Measurements from ENCODE around the gene C11orf98. TPM values are rescaled to one million over a fixed set of nuclear protein-coding genes. Genes with fewer than 3 reads are reported as not detected.

The C11orf98 gene
- 118 and 130 TPM in 2 replicates for total RNA-seq

GRCh38 chr11:62665075-62665598 lies at the start of gene C11orf98, which contains the start of gene CSKMT:
Gene C11orf98 (minus strand): TSS chr11:62665210. CDS start chr11:62665169, 41 bp downstream.
Gene CSKMT (plus strand): TSS chr11:62665312. CDS start chr11:62665880, 568 bp downstream.
- intact Hi-C loops (cut with micrococcal nuclease) = loop anchor here (2.0 kb wide), 3 partner anchors 18 to 74 kb away; partner anchors contain the start of genes EML3, GANAB, ROM1 and TUT1
- peaks cover 29% of the 10 kb centered on the region for H3K4me1 Mint-ChIP-seq (ENCODE audit: low read depth)
- H3K27ac Mint-ChIP-seq = peak within 1 kb of the TSS; percentile 78
- DNase-seq (ENCODE audit: low spot score) = peak; percentile 95
- no peaks in the 10 kb centered on the region for H3K27me3 Mint-ChIP-seq (ENCODE audit: low read depth)
- H3K36me3 Mint-ChIP-seq (ENCODE audit: low read depth) = peaks cover 60% of the 10 kb centered on the region
- H3K4me3 Mint-ChIP-seq (ENCODE audit: low read depth) = peak within 1 kb of the TSS; percentile 97
- H3K9me3 Mint-ChIP-seq = no peaks in the 10 kb centered on the region

- Mint-ChIP-seq H3K4me1 (ENCODE audit: low read depth) (peaks cover 57% of the 10 kb centered on the region), H3K27me3 (ENCODE audit: low read depth) (no peaks in the 10 kb centered on the region), H3K4me3 (ENCODE audit: low read depth) (peak overlapping the region; percentile 24), H3K36me3 (ENCODE audit: low read depth) (peaks cover 78% of the 10 kb centered on the region), H3K9me3 (no peaks in the 10 kb centered on the region), H3K27ac (peak overlapping the region; percentile 87)
- intact Hi-C loops (cut with micrococcal nuclease) = loop anchor here (2.0 kb wide), 1 partner anchor 43 kb away; the partner anchor contains the start of gene UQCC3
- DNase-seq (ENCODE audit: low spot score) = no peak
Observed at GRCh38 chr11:62713343-62713742, 48.3 kb upstream of the C11orf98 start.

GRCh38 chr11:62712861-62713260 lies 47.9 kb upstream of the C11orf98 start:
- Mint-ChIP-seq H3K4me3 (ENCODE audit: low read depth) (peak overlapping the region; percentile 27), H3K27ac (peak overlapping the region; percentile 87), H3K36me3 (ENCODE audit: low read depth) (peaks cover 74% of the 10 kb centered on the region), H3K27me3 (ENCODE audit: low read depth) (no peaks in the 10 kb centered on the region), H3K9me3 (no peaks in the 10 kb centered on the region), H3K4me1 (ENCODE audit: low read depth) (peaks cover 58% of the 10 kb centered on the region)
- no peak for DNase-seq (ENCODE audit: low spot score)
- intact Hi-C loops (cut with micrococcal nuclease) = loop anchor here (2.0 kb wide), 1 partner anchor 42 kb away; the partner anchor contains the start of gene UQCC3

GRCh38 chr11:62712276-62712812 lies 47.3 kb upstream of the C11orf98 start:
- peak overlapping the region; percentile 87 for H3K27ac Mint-ChIP-seq
- peaks cover 70% of the 10 kb centered on the region for H3K36me3 Mint-ChIP-seq (ENCODE audit: low read depth)
- no peaks in the 10 kb centered on the region for H3K9me3 Mint-ChIP-seq
- no peaks in the 10 kb centered on the region for H3K27me3 Mint-ChIP-seq (ENCODE audit: low read depth)
- intact Hi-C loops (cut with micrococcal nuclease) = loop anchor here (2.0 kb wide), 1 partner anchor 42 kb away; the partner anchor contains the start of gene UQCC3
- peaks cover 58% of the 10 kb centered on the region for H3K4me1 Mint-ChIP-seq (ENCODE audit: low read depth)
- H3K4me3 Mint-ChIP-seq (ENCODE audit: low read depth) = peak overlapping the region; percentile 27
- DNase-seq (ENCODE audit: low spot score) = no peak

- H3K36me3 Mint-ChIP-seq (ENCODE audit: low read depth) = peaks cover 51% of the 10 kb centered on the region
Observed at GRCh38 chr11:62710001-62710345, 45.0 kb upstream of the C11orf98 start.

GRCh38 chr11:62709247-62710000 lies 44.4 kb upstream of the C11orf98 start:
- DNase-seq (ENCODE audit: low spot score) = peak; percentile 94
- H3K4me1 Mint-ChIP-seq (ENCODE audit: low read depth) = peaks cover 56% of the 10 kb centered on the region
- H3K27me3 Mint-ChIP-seq (ENCODE audit: low read depth) = no peaks in the 10 kb centered on the region
- intact Hi-C loops (cut with micrococcal nuclease) = loop anchor here (1.0 to 5.0 kb wide), 6 partner anchors 18 to 172 kb away; partner anchors contain the start of genes GANAB, HNRNPUL2, STX5 and TAF6L
- peaks cover 51% of the 10 kb centered on the region for H3K36me3 Mint-ChIP-seq (ENCODE audit: low read depth)
- peak overlapping the region; percentile 88 for H3K27ac Mint-ChIP-seq
- peak overlapping the region; percentile 82 for H3K4me3 Mint-ChIP-seq (ENCODE audit: low read depth)
- H3K9me3 Mint-ChIP-seq = no peaks in the 10 kb centered on the region

More at GRCh38 chr11:62710001-62710345, 45.0 kb upstream of the C11orf98 start:
- DNase-seq (ENCODE audit: low spot score) = no peak
- peak overlapping the region; percentile 82 for H3K4me3 Mint-ChIP-seq (ENCODE audit: low read depth)
- intact Hi-C loops (cut with micrococcal nuclease) = no loop called here
- H3K27ac Mint-ChIP-seq = peak overlapping the region; percentile 88
- no peaks in the 10 kb centered on the region for H3K9me3 Mint-ChIP-seq
- H3K27me3 Mint-ChIP-seq (ENCODE audit: low read depth) = no peaks in the 10 kb centered on the region
- H3K4me1 Mint-ChIP-seq (ENCODE audit: low read depth) = peaks cover 60% of the 10 kb centered on the region

- Mint-ChIP-seq H3K27me3 (ENCODE audit: low read depth) (no peaks in the 10 kb centered on the region), H3K4me1 (ENCODE audit: low read depth) (peaks cover 51% of the 10 kb centered on the region), H3K4me3 (ENCODE audit: low read depth) (peak overlapping the region; percentile 82), H3K27ac (peak overlapping the region; percentile 88), H3K36me3 (ENCODE audit: low read depth) (peaks cover 45% of the 10 kb centered on the region), H3K9me3 (no peaks in the 10 kb centered on the region)
- DNase-seq (ENCODE audit: low spot score) = peak; percentile 36
- intact Hi-C loops (cut with micrococcal nuclease) = loop anchor here (1.0 to 5.0 kb wide), 6 partner anchors 19 to 173 kb away; partner anchors contain the start of genes GANAB, HNRNPUL2, STX5 and TAF6L
Observed at GRCh38 chr11:62708793-62709192, 43.8 kb upstream of the C11orf98 start.

GRCh38 chr11:62708392-62708791 lies 43.4 kb upstream of the C11orf98 start:
- H3K36me3 Mint-ChIP-seq (ENCODE audit: low read depth) = peaks cover 44% of the 10 kb centered on the region
- no peaks in the 10 kb centered on the region for H3K9me3 Mint-ChIP-seq
- DNase-seq (ENCODE audit: low spot score) = no peak
- H3K27ac Mint-ChIP-seq = peak overlapping the region; percentile 88
- H3K4me3 Mint-ChIP-seq (ENCODE audit: low read depth) = peak overlapping the region; percentile 82
- no peaks in the 10 kb centered on the region for H3K27me3 Mint-ChIP-seq (ENCODE audit: low read depth)
- intact Hi-C loops (cut with micrococcal nuclease) = loop anchor here (5.0 kb wide), 1 partner anchor 124 kb away; the partner anchor contains the start of genes STX5 and TEX54
- H3K4me1 Mint-ChIP-seq (ENCODE audit: low read depth) = peaks cover 47% of the 10 kb centered on the region

GRCh38 chr11:62707277-62707861 lies 42.4 kb upstream of the C11orf98 start, which contains the start of the genes BSCL2 and GNG3:
Gene BSCL2 (minus strand): TSS chr11:62707424. CDS start chr11:62707195, 229 bp downstream.
Gene GNG3 (plus strand): TSS chr11:62707676. CDS start chr11:62708296, 620 bp downstream.
- Mint-ChIP-seq H3K27me3 (ENCODE audit: low read depth) (no peaks in the 10 kb centered on the region), H3K9me3 (no peaks in the 10 kb centered on the region), H3K36me3 (ENCODE audit: low read depth) (peaks cover 39% of the 10 kb centered on the region), H3K4me3 (ENCODE audit: low read depth) (peak within 1 kb of the TSS; percentile 82), H3K4me1 (ENCODE audit: low read depth) (peaks cover 39% of the 10 kb centered on the region), H3K27ac (peak within 1 kb of the TSS; percentile 88)
- intact Hi-C loops (cut with micrococcal nuclease) = loop anchor here (5.0 kb wide), 1 partner anchor 125 kb away; the partner anchor contains the start of genes STX5 and TEX54
- DNase-seq (ENCODE audit: low spot score) = no peak

GRCh38 chr11:62706850-62707247 lies 41.8 kb upstream of the C11orf98 start:
- intact Hi-C loops (cut with micrococcal nuclease) = loop anchor here (5.0 kb wide), 1 partner anchor 125 kb away; the partner anchor contains the start of genes STX5 and TEX54
- Mint-ChIP-seq H3K27me3 (ENCODE audit: low read depth) (no peaks in the 10 kb centered on the region), H3K27ac (peak overlapping the region; percentile 14), H3K4me1 (ENCODE audit: low read depth) (peaks cover 37% of the 10 kb centered on the region), H3K36me3 (ENCODE audit: low read depth) (peaks cover 40% of the 10 kb centered on the region), H3K9me3 (no peaks in the 10 kb centered on the region), H3K4me3 (ENCODE audit: low read depth) (peak overlapping the region; percentile 58)
- no peak for DNase-seq (ENCODE audit: low spot score)

- no peaks in the 10 kb centered on the region for H3K27me3 Mint-ChIP-seq (ENCODE audit: low read depth)
- peak overlapping the region; percentile 90 for H3K4me3 Mint-ChIP-seq (ENCODE audit: low read depth)
- H3K4me1 Mint-ChIP-seq (ENCODE audit: low read depth) = peaks cover 37% of the 10 kb centered on the region
- H3K9me3 Mint-ChIP-seq = no peaks in the 10 kb centered on the region
- H3K36me3 Mint-ChIP-seq (ENCODE audit: low read depth) = peaks cover 38% of the 10 kb centered on the region
- peak overlapping the region; percentile 57 for H3K27ac Mint-ChIP-seq
- peak; percentile 89 for DNase-seq (ENCODE audit: low spot score)
- intact Hi-C loops (cut with micrococcal nuclease) = loop anchor here (5.0 kb wide), 1 partner anchor 126 kb away; the partner anchor contains the start of genes STX5 and TEX54
Observed at GRCh38 chr11:62705880-62706849, 41.2 kb upstream of the C11orf98 start.

All from activated T-helper 2 cell treated with anti-CD3 and anti-CD28 coated beads, Interferon-gamma antibody, Interleukin-2, Interleukin-4, amounts not matched to agents 10 μg/mL and 5 μg/mL and 100 μg/mL, durations not matched to agents 14 hours and 24 hours and 36 hours (primary cell).